T-helper 22 cell (primary cell): Measurements from ENCODE around the gene BRINP3.
"Not testable (repeated sequence)": the region's sequence is repeated elsewhere in the genome, so short reads cannot be mapped to it uniquely, and the experiment has no call there.

Experiments
- DNase-seq: peaks from one replicate; pipeline ENCODE4 v3.0.0-alpha.2; 2020; ENCODE audit warnings: low read depth

Gene BRINP3

GRCh38 chr1:190179817-190180216 is 297.8 kb downstream of the BRINP3 start:
- DNase-seq: no peak

DNA sequence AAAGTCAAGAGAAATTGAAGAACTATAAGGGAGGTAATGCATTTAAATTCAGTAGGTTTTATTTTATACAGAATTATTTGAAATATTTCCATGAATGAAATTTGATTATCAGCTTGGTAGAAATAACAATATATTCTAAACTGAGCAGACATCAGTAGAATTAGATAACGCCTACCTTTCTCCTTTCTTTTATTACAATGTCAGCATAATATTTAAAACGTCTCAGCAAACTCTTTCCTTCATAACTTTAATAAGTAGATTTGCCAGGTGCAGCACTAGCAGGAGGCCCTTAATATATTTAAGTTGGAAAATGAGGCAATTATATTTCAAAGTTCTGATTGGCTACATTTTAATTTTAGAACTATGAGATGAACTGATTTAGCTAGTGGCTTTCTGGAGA is 298.8 kb downstream of the BRINP3 start:
- DNase-seq: no peak

DNA sequence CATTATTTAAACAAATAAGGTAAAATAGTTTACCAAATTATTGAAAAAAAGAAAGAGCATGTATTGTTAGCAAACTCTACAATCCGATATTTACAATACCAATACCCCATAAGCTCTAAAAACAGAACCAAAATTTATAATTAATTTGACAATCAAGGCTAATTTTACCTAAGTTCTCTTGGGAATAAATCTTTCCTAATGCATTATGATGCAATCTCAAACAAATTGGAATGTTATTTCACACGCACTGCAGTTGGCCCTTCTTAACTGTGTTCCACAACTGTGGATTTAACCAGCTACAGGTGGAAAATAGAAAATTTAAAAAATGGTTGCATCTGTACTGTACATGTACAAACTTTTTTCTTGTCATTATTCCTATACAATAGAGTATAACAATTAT is 300.1 kb downstream of the BRINP3 start:
- no peak for DNase-seq

DNA sequence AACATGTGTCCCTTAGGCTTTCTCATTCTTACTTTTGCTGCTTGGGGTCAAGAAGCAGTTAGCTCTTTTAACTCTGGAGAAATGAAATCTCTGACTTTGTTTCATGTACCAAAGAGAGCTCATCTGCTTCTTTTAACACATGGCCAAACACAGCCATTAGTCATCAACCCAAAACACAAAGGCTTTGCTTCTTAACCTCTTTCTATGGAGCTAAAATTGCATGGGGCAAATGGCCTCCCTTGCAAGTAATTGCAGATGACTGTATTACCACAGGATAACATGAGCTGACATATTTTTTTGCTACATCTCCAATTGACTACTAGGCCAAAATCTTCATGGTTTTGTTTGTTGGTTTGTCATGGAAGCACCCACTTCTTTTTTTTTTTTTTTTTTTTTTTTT is 300.9 kb downstream of the BRINP3 start:
- no peak for DNase-seq

DNA sequence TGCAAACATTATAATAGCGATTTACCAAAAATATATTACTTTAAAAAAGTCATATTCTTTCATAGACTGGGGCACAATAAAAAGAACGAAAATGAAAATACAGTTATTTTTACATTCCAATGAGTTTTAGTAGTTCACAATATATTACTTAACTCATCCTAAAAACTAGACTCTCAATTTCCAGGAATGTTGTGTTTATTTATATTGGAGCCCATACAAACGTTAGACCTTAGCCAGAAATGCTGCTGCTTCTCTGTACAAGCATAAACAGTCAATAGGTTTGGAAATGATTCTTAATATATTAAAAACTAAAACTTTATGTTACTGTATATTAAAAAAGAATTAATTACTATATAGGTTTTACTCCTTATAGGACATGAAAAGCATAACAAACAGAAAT is 302.3 kb downstream of the BRINP3 start:
- no peak for DNase-seq

GRCh38 chr1:190172651-190173430 is 304.8 kb downstream of the BRINP3 start:
- no peak for DNase-seq

GRCh38 chr1:190170321-190170720 is 307.3 kb downstream of the BRINP3 start:
- no peak for DNase-seq

GRCh38 chr1:190169311-190170067 is 308.2 kb downstream of the BRINP3 start:
- DNase-seq: no peak

- no peak for DNase-seq
Observed at GRCh38 chr1:190168893-190169280, 308.8 kb downstream of the BRINP3 start.

- no peak for DNase-seq
Observed at GRCh38 chr1:190168116-190168892, 309.4 kb downstream of the BRINP3 start.

- DNase-seq: no peak
Observed at GRCh38 chr1:190159146-190159545, 318.5 kb downstream of the BRINP3 start.

DNA sequence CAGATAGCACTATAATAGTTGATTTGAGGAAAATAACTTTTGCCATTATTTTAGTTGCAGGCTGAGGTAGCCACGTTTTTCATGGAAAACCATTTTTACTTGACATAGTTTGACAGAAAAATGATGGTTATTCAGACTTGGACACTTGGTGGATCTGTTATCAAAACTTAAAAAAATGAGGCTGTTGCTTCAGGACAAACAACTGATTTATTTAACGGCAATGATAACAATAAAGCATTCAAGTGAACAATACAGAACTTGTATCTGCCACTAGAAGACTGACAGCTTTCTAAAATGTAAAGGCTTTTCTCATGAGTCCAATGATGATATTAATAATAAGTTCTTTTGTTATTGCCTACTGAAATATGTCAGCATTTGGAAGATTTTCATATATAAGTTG is 322.9 kb downstream of the BRINP3 start:
- no peak for DNase-seq

DNA sequence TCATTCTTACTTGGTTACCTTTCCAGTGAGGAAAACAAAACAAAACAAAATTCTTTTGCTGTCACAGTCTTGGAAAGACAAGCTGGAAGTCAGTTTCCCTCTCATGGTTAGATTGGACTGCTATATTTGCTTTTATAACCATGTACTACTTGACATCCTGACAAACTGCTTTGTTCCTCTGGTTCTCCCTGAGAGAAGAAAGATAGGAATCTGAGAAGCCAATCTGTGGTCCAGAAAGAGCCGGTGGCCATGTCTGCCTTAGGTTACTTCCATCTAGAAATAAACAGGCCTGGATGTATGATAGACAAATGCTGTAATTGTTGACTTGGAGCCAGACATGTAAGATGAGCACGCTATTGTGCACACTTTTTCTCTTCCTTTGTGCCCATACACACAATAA is 330.0 kb downstream of the BRINP3 start:
- no peak for DNase-seq

- no peak for DNase-seq
Observed at GRCh38 chr1:190144650-190145049, 333.0 kb downstream of the BRINP3 start.

GRCh38 chr1:190140644-190141043 is 337.0 kb downstream of the BRINP3 start:
- no peak for DNase-seq

- no peak for DNase-seq
Observed at GRCh38 chr1:190138702-190139101, 339.0 kb downstream of the BRINP3 start.

GRCh38 chr1:190138266-190138665 is 339.4 kb downstream of the BRINP3 start:
- no peak for DNase-seq

- DNase-seq: no peak
Observed at GRCh38 chr1:190129366-190129765, 348.3 kb downstream of the BRINP3 start.

- no peak for DNase-seq
Observed at GRCh38 chr1:190126728-190127127, 350.9 kb downstream of the BRINP3 start.

GRCh38 chr1:190124068-190124467 is 353.6 kb downstream of the BRINP3 start:
- DNase-seq: no peak

DNA sequence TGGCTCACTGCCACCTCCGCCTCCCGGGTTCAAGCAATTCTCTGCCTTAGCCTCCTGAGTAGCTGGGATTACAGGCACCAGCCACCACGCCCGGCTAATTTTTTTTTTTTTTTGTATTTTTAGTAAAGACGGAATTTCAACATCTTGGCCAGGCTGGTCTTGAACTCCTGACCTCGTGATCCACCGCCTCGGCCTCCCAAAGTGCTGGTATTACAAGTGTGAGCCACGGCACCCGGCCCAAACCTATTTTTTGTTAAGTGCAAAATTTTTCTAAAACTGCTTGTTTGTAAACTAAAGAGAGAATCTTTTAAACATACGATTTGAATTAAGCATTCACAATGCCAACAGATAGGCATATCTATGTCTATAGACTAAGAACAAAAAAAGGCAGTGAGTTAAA is 357.1 kb downstream of the BRINP3 start:
- not testable (repeated sequence) for DNase-seq

- no peak for DNase-seq
Observed at GRCh38 chr1:190119683-190120082, 358.0 kb downstream of the BRINP3 start.

DNA sequence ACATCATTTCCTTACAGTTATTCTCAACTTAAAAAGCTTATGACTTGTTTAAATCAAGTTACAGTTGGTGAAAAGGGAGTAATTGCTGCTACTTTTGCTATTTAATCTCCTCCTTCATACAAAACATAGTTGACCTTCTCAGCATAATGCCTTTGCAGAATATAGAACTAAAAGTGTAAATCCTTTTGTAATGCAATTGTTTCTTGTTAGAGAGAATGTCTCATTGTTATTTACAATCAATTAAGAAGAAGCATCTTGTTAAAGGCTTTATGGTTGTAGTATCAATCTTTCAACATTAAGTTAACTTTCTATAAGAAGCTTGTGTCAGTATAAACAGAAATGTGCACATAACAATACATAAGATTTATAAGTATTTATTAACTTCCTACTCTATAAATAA is 360.7 kb downstream of the BRINP3 start:
- DNase-seq: no peak
